Tongue (tissue), 2 donors: ENCODE results near the gene AP2A2. TPM values are rescaled to one million over a fixed set of nuclear protein-coding genes. Genes with fewer than 3 reads are reported as not detected.
"Not testable (repeated sequence)": the region's sequence is repeated elsewhere in the genome, so short reads cannot be mapped to it uniquely, and the experiment has no call there.

ENCODE experiments used
- DNase-seq: peaks from one replicate; pipeline ENCODE4 v3.0.0-alpha.2; 2015
- total RNA-seq: library from RNA; depleted of rRNA; stranded (reverse); fragments of >200 nt; gene quantifications from one replicate; pipeline ENCODE4 v1.2.3, GENCODE V29; 2014

Gene AP2A2
- total RNA-seq, 1 donor from 2014 or later, result 28.6 TPM

DNA sequence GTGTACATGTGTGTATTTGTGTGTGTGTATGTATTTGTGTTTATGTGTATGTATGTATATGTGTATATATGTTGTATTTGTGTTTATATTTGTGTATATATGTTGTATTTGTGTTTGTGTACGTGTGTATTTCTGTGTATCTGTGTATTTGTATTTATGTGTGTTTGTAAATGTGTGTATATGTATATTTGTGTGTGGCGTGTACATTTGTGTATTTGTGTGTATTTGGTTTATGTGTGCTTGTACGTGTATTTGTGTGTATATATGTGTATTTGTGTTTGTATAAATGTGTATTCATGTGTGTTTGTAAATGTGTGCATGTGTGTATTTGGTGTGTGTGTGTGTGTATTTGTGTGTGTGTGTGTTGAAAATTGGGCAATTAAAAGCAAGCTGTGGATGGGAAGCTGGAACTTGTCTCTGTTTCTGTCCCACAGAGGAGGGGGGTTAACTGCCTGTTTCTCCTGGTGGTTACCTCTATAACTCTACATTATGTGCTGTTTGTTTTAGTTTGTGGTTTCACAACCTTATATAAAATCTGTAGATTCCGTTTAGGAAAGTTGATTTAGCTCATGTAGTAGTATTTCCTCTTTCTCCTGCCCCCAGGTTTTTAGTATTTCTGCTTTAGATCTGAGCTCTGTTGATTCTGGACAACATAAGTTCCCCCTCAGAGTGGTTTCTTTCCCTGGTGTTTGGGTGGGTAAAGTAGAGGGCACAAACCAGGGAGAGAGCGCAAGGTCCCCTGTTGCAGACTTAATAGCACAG lies 28.9 kb downstream of the AP2A2 start:
- DNase-seq, result no peak

DNA sequence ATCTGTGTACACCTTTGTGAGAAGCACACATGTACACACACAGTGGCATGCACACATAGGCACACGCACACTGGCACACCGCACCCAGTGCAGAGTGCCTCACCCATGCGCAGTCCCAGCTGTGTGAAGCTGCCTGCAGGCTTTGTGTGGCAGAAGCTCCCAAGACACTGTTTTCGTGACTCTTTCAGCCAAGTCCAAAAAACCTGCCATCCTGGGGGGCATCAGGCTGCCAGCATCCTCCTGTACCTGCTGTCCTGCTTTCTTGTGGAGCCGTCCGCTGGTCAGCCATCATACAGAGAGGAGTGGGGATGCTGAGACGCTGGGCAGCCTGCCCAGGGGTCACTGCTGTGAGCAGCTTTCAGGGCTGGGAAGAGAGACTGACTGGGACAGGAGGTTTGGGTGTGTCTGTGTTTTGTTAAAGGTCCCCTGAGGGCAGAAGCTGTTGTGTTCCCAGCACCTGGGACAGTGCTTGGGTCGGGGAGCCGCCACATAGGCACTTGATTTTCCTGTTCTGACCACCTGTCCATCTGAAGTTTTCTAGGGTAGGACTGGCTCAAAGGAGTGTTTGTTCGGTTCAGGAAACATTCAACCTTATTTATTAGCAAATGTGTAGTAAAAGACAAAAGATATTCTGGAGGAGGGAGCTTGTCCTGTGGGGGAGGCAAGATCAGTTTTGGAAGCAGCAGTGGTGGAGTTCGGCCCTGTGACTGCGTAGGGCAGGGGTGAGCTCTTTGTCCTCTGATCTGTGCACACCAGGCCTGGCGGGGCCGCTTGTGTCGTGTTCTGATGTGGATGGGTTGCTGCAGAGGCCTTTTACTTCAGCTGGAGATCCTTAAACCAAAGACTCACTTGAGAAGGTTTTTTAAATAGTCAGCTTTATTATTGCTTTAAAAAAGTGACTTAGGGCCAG lies 29.7 kb downstream of the AP2A2 start:
- peak; percentile 59 for DNase-seq

DNA sequence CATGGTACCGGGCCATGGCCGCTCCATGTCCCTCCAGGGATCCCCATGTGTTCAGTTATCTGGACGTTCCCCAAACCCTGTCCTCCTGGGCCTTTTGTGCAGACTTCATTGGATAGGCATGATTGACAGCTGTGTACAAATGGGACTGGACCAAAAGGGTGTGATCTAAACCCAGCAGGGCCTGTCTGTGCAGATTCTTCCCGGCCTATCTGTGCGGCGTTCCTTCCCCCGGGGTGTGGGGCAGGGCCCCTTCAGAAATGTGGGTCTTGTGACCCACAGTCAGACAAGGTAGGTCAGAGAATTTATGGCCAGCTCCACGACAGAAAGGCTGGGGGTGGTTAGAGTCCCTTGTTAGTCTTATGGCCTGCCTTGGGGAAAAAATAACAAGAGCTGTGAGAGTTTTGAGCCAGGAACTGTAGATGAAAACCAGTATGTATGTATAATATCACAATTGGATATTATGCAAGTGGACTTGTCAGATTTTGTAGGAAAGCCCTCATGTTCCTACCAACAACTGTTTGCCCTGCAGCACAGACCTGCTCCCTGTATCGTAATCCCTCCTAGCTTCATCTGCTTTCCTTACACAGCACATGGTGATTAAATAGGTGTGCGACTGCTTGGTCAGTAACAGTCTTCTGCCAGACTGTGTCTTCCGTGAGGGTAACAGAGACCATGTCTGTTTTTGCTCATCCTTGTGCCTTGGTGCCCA lies 31.7 kb downstream of the AP2A2 start:
- no peak for DNase-seq

DNA sequence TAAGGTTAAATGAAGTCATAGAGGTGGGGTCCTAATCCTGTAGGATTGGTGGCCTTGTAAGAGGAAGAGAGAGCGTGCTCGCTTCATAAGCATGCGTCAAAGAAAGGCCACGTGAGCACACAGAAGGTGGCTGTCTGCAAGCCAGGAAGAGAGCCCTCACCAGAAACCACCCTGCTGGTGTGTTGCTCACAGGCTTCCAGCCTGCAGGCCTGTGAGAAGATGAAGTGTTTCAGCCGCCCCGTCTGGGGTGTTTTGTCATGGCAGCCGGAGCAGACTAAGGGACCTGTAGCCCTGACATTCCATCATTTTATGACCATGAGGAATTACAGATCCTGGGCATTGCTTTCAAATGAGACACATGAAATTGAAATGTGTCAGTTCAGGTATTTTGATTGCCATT lies 32.4 kb downstream of the AP2A2 start:
- no peak for DNase-seq

DNA sequence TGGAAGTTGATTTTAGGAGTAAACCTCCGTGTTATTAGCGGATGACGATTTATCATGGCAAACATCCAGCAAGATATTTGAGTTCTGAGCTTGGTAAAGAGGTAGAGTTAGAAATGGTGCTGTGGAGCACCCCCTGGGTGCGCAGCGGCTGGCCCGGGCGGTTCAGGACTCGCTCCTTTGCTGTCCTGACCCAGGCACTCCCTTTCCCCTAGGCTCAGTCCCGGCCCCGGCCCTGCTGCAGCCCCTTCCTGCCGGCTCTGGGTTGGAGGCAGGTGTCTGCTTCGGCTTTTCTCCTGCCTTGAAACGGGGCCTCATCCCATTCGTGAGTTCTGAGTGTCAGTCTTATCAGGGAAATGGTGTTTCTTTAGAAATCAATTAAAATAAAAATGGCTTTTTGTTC lies 33.4 kb downstream of the AP2A2 start:
- DNase-seq, result peak; percentile 37

DNA sequence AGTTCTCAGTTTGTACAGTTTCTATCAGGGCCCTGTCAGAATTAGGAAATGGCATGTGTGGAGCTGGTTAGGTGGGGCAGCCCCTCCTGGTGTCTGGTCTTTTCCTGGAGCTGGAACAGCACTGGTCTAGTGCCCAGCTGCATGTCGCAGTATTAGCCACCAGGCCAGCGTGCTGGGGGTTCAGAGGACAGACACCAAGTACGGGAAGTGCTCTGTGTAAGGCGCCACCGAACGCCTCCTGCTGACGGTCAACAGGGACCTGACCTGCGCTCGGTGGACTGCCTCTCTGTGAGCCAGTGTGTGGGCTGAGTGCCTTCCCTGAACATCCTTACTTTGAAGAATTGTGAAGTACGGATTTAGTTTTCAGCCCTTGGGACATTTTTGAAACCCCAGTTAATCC lies 33.9 kb downstream of the AP2A2 start:
- no peak for DNase-seq

DNA sequence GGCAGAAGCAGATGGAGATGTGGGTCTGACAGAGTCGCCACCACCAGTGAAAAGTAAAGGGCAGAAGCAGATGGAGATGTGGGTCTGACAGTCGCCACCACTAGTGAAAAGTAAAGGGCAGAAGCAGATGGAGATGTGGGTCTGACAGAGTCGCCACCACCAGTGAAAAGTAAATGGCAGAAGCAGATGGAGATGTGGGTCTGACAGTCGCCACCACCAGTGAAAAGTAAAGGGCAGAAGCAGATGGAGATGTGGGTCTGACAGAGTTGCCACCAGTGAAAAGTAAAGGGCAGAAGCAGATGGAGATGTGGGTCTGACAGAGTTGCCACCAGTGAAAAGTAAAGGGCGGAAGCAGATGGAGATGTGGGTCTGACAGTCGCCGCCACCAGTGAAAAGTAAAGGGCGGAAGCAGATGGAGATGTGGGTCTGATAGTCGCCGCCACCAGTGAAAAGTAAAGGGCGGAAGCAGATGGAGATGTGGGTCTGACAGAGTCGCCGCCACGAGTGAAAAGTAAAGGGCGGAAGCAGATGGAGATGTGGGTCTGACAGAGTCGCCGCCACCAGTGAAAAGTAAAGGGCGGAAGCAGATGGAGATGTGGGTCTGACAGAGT lies 35.7 kb downstream of the AP2A2 start:
- not testable (repeated sequence) for DNase-seq

DNA sequence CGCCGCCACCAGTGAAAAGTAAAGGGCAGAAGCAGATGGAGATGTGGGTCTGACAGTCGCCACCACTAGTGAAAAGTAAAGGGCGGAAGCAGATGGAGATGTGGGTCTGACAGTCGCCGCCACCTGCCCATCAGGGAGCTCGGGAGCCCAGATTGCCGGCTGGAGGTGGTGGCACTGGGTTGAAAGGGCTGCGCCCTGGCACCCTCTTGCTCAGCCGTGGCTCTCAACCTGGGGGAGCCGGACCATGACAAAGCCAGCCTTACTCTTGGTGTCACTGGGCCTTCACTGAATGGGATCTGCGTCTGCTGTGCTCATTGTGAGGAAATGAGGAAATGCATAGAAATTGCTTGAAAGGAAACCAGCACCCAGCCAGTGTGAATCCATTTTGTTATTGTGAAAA lies 36.3 kb downstream of the AP2A2 start:
- DNase-seq, result no peak

DNA sequence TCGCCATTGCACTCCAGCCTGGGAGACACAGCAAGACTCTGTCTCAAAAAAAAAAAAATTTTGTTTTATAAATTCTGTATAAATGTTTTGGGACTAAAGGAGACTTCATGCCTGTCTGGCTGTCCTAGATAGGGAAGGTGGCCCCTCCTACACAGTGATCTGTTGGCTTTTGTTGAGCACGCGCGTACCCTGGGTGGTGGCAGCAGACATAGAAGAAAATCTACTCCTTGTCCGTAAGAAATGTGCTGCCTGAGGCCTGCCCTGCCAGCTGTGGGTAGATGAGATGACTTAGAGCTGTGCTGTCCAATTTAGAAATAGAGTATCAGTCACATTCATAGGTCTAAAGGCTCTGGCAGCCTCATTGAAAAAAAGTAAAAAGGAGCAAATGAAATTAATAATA lies 37.0 kb downstream of the AP2A2 start:
- no peak for DNase-seq

DNA sequence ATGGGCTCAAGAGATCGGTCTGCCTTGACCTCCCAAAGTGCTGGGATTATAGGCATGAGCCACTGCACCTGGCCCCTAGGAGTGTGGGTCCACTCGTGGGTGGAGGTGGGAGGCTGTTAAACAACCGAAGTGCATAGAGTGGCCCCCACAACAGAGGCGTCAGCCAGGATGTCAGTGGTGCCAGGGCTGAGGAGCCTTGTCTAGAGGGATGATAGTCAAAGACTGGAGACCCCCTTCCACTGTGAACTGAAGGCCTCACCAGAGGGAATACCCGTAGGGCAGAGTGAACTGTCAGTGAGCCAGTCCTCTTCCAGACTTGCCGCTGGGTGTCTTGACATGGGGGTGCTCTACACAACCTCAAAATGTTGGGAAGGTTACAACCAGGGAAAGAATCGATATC lies 38.2 kb downstream of the AP2A2 start:
- no peak for DNase-seq

DNA sequence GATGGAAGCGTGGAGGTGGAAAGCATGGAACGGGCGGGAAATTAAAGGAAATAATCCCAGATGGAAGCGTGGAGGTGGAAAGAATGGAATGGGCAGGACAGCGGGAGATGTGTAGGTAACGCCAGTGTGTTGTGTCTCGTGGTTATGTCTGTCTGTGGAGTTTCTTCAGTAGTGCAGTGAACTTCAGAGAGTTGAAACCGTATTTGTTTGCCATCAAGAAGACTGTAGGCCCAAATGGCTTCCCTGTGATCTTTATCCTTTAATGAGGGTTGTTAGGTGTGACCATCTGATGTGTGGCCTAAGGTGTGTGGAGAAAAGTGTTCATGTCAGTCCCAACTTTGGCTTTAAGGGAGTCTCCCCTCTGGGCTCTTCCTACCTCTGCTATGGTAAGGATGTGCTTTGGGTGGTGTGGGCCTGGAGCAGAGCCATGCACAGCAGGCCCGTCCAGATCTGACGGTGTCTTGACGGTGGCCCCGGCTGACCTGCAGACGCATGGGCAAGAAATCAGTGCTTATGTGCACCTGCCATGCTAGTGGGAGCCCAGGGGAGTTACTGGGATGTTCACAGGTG lies 39.6 kb downstream of the AP2A2 start:
- no peak for DNase-seq

DNA sequence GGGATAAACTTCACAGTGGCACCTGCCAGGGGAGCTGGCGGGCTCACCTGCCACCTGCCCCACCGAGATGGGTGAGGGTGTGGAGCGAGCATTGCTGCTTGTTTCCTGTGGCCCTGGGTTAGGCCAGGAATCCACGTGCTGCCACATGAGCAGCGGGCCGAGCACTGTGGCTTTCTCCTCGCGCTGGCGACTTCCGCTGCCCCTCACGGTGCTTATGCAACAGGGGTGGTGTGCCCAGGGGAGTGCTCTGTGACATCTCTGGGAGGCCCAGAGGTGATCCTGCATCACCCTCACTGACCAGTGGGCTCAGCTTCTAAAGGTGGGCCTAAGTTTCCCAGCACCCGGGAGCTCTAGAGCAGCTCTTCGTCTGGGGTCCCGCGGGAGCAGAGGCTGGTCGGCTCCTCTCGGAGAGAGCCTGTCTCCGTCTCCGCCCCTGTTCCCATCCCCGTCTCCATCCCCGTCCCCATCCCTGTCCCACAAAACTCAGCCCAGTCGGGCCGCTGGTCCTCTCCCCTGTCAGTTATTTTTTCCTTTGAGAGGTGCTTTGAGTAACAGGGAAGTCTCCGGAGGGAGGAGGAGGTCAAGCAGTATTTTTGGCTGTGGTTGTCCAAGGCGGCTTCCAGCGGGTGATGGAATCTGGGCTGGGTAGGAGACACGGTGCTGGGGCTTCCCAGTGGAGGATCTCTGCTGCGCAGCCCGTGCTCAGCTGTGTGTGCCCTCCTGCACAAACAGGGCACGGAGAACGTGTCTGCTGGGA lies 42.5 kb downstream of the AP2A2 start:
- DNase-seq, result no peak

DNA sequence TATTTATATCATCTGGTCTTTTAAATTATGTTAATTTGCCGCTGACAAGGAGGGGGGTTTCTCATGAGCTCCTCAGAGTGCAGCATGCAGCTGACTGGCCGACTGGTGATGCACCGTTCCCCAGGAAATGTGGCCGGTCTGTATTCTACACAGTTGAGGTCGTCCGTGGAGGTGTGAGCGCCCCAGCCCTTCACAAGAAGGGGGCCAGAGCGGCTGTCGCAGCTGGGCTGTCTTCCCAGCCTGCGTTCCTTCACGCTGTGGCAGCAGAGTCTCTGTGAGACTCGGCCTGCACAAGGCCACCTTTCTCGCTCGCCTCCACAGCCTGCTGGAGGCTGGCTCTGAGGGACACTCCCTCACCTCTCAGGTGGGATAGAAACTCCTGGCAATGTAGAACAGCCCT lies 43.2 kb downstream of the AP2A2 start:
- DNase-seq, result no peak

DNA sequence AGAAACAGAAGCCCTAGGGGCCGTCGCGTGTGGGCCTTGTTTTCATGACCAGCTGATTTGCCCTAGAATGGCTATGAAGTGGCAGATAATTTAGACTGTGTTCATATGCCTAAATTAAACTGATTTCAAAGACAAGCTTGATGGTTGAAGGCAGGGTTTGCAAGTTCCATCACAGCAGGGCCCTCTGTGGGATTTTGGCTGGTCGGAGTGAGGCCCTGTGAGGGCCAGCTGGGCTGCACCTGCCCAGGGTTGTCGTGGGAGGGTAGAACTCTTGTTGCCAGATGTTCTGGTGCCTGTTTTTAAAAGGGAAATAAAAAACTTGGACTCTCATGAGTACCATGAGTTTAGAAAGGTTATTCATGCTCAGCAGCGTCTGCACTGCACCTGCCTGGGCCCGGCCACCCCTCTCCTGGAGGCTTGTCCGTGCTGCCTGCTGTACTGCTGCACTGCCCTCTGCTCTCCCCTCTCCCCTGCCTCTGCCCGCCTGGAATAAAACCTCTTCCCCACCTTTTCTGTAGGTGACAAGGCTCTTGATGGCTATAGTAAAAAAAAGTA lies 44.1 kb downstream of the AP2A2 start:
- no peak for DNase-seq

DNA sequence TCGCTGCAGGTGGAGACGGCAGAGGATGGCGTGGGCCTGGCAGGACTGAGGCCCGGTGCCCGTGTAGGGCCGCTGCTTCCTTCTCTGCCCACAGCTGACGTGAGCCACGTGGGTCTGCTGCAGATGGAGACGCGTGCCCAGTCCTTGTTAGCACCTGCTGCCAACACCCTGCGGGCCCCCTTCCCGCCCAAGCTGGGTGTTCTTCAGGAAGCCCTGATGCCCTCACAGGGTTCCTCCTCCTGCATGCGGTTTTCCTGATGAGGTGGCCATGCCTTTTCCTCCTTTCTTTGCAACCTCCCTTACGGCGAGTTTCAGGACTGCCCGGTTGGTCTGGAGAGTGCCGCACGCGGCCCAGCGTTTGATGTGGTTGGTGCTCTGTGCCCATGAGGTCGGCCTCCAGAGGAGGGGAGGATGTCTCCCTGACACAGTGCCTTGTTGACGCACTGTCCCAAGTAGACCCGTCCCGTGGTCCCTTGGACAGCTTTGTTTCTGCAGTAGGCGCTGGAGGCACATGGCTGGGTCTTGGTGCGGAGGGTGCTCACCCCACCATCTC lies 44.7 kb downstream of the AP2A2 start:
- DNase-seq, result no peak

DNA sequence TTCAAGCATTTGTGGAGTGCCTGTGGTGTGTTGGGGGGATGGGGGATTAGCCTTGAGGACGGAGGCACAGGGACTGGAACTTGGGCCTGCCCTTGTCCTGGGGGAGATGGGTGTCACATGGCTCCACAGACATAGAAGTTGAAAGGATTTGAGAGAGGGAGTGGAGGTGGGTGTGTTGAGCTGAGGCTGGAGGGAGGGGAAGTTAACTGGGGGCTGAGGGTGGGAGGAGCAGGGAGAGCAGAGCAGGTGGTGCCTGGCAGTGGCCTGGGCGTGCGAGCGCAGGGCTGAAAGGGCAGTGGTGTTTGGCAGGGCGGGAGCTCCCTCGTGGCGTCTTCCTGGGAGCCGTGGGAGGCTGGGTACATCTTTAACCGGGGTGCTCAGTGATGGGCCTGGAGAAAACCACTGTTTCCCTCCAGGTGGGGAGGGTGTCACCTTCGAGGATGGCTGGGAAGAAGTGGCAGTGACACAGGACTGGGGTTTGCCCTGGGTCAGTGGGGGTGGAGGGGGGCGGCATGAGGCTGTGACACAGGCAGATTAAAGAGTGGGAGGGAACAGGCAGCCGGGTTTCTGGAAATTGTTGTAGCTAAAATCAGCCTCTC lies 45.5 kb downstream of the AP2A2 start:
- no peak for DNase-seq

DNA sequence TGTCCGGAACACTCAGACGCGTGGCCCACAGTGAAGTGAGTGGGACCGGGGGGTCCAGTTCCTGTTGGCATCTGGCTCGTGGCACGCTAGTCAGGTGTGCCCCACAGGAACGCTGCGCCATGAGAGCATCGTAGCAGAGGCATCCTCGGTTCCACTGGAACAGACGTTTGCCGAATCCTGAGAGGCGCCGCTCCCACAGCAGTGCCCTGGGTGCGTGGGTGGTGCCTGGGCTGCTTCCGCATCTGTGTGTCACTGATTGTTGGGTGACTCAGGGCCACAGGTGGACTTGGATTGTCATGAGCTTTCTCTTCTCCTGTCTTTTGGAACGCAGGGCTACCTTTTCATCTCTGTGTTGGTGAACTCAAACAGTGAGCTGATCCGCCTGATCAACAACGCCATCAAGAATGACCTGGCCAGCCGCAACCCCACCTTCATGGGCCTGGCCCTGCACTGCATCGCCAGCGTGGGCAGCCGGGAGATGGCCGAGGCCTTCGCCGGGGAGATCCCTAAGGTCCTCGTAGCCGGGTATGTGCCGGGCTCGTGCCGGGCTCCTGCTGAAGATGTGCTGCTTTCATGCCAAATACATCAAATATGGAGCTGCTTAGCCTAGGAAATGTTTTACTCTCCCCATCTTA lies 46.2 kb downstream of the AP2A2 start:
- no peak for DNase-seq

DNA sequence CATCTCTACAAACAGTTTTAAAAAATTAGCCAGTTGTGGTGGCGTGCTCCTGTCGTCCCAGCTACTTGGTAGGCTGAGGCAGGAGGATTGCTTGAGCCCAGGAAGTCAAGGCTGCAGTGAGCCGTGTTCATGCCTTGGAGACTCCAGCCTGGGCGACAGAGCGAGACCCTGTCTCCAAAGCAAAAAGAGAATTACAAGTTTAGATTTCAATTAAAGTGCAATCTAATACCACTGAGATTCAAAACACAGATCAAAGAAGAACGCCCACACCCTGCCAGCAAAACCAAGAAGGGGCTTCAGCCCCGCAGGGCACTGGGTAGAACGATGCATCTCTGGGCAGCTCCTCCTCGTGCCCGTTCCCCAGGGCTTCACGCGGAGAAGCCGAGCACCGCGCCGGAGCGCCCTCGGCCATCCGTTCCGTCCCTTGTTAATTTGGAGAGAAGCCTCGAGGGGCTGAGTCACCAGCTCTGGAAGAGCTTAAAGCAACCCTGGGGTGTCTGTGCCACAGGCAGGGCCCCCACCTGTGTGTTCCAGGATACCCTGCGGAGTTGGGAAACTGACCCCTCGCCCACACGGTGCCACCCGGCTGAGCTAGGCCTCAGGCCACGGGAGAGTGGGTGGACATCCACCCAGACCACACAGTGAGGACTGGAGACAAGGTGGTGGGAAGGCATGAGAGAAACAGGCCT lies 47.0 kb downstream of the AP2A2 start:
- no peak for DNase-seq

DNA sequence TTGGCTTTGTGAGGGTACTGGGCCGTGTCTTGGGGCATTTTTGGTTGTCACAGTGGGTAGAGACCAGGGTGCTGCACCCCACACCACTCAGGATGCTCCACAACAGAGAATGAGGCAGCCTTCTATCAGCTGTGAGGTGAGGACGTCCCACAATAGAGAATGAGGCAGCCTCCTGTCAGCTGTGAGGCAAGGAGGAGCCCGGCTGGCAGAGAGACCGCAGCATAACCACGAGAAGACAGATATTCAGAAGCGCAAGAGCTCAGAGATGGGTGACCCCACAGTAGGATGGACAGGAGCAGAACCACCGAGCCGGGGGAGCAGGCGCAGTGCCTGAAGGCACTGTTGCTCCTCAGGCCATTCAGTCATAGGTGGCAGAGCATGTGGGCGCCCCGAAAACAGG lies 47.6 kb downstream of the AP2A2 start:
- no peak for DNase-seq
